Glutamatergic neuron (in vitro differentiated cells): ENCODE results near the gene CCR6. TPM values are rescaled to one million over a fixed set of nuclear protein-coding genes. Genes with fewer than 3 reads are reported as not detected.

ENCODE experiments used
- DNase-seq: peaks from one replicate; pipeline ENCODE4 v3.0.0; 2022
- H3K27ac Mint-ChIP-seq: one replicate; pipeline ENCODE4 v1.8.0; 2020; ENCODE audit warnings: mild to moderate bottlenecking, mixed read lengths, inconsistent platforms; ENCODE audit not compliant: unreplicated experiment
- H3K27me3 Mint-ChIP-seq: one replicate; pipeline ENCODE4 v1.8.0; 2020; ENCODE audit warnings: mild to moderate bottlenecking, moderate library complexity, mixed read lengths, inconsistent platforms; ENCODE audit not compliant: unreplicated experiment
- H3K36me3 Mint-ChIP-seq: one replicate; pipeline ENCODE4 v1.8.0; 2020; ENCODE audit warnings: mild to moderate bottlenecking, mixed read lengths, inconsistent platforms; ENCODE audit not compliant: unreplicated experiment
- H3K4me1 Mint-ChIP-seq: one replicate; pipeline ENCODE4 v1.8.0; 2020; ENCODE audit warnings: mild to moderate bottlenecking, low read depth, mixed read lengths, inconsistent platforms; ENCODE audit not compliant: unreplicated experiment
- H3K4me3 Mint-ChIP-seq: one replicate; pipeline ENCODE4 v1.8.0; 2020; ENCODE audit warnings: mild to moderate bottlenecking, mixed read lengths, inconsistent platforms; ENCODE audit not compliant: unreplicated experiment
- H3K9me3 Mint-ChIP-seq: one replicate; pipeline ENCODE4 v1.8.0; 2020; ENCODE audit warnings: mild to moderate bottlenecking, moderate library complexity, mixed read lengths, inconsistent platforms; ENCODE audit not compliant: unreplicated experiment
- CTCF ChIP-seq: fragments of 200-600 bp; sonication (generic); IDR thresholded peaks from one replicate; pipeline ENCODE4 v1.5.0; 2021; ENCODE audit not compliant: partially characterized antibody, unreplicated experiment
- total RNA-seq: library from RNA; stranded (reverse); fragmentation: NEBNext Ultra II Directional; extraction: Animal tissue kit (Norgen Biotek cat#: 25700); gene quantifications from one replicate; pipeline ENCODE4 v1.2.1, GENCODE V29; 2021; ENCODE audit not compliant: unreplicated experiment

CCR6 gene
- total RNA-seq, 1 donor from 2014 or later, result not detected

GRCh38 chr6:167148021-167148420 lies 25.1 kb downstream of the CCR6 start:
- Mint-ChIP-seq H3K4me3 (no peak overlapping the region), H3K9me3 (peaks cover 8% of the 10 kb centered on the region), H3K27ac (no peak overlapping the region), H3K4me1 (peaks cover 19% of the 10 kb centered on the region), H3K36me3 (peaks cover 11% of the 10 kb centered on the region), H3K27me3 (peaks cover 7% of the 10 kb centered on the region)
- no peak for TF ChIP-seq CTCF
- no peak for DNase-seq

GRCh38 chr6:167148997-167149396 lies 26.1 kb downstream of the CCR6 start:
- DNase-seq, result no peak
- H3K36me3 Mint-ChIP-seq, result peaks cover 11% of the 10 kb centered on the region
- peaks cover 7% of the 10 kb centered on the region for H3K27me3 Mint-ChIP-seq
- peaks cover 19% of the 10 kb centered on the region for H3K4me1 Mint-ChIP-seq
- no peak for TF ChIP-seq CTCF
- no peak overlapping the region for H3K4me3 Mint-ChIP-seq
- H3K9me3 Mint-ChIP-seq, result peaks cover 6% of the 10 kb centered on the region
- no peak overlapping the region for H3K27ac Mint-ChIP-seq

- peaks cover 5% of the 10 kb centered on the region for H3K27me3 Mint-ChIP-seq
- H3K36me3 Mint-ChIP-seq, result no peaks in the 10 kb centered on the region
- TF ChIP-seq CTCF, result no peak
- no peak overlapping the region for H3K27ac Mint-ChIP-seq
- no peak overlapping the region for H3K4me3 Mint-ChIP-seq
- H3K4me1 Mint-ChIP-seq, result peaks cover 13% of the 10 kb centered on the region
- H3K9me3 Mint-ChIP-seq, result no peaks in the 10 kb centered on the region
- no peak for DNase-seq
Observed at GRCh38 chr6:167150941-167151549, 28.1 kb downstream of the CCR6 start.

GRCh38 chr6:167151648-167152047 lies 28.8 kb downstream of the CCR6 start:
- Mint-ChIP-seq H3K27ac (no peak overlapping the region), H3K4me3 (no peak overlapping the region), H3K4me1 (peaks cover 9% of the 10 kb centered on the region), H3K36me3 (no peaks in the 10 kb centered on the region), H3K9me3 (no peaks in the 10 kb centered on the region), H3K27me3 (peaks cover 4% of the 10 kb centered on the region)
- no peak for TF ChIP-seq CTCF
- no peak for DNase-seq

- no peak for DNase-seq
- Mint-ChIP-seq H3K4me1 (peaks cover 3% of the 10 kb centered on the region), H3K27me3 (peaks cover 2% of the 10 kb centered on the region), H3K36me3 (no peaks in the 10 kb centered on the region), H3K27ac (no peak overlapping the region), H3K9me3 (no peaks in the 10 kb centered on the region), H3K4me3 (no peak overlapping the region)
- no peak for TF ChIP-seq CTCF
Observed at GRCh38 chr6:167152862-167153261, 30.0 kb downstream of the CCR6 start.
